ENCODE measurements around the gene DIAPH1.

Gene DIAPH1

DNA sequence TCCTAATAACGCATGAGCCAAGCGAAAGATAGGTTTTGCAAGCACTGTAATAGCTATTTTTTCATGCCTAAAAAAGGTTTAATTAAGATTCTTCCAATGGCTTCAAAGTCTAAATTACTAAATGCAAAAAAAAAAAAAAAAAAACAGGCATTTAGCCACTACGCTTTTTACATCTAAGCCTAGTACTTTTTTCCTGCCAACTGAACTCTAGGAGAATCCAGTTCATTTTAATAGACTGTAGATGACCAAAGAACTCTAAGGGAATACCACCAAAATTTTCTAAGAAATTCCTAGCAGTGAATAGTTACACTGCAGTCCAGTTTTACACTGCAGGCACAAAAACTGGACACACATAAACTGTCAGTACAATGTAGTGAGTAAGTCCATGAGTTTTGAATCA lies 9.8 kb downstream of the DIAPH1 start:
- DNase-seq, result no peak

GRCh38 chr5:141608557-141608956 lies 10.2 kb downstream of the DIAPH1 start:
- DNase-seq, result no peak

GRCh38 chr5:141608046-141608445 lies 10.8 kb downstream of the DIAPH1 start:
- no peak for DNase-seq

DNA sequence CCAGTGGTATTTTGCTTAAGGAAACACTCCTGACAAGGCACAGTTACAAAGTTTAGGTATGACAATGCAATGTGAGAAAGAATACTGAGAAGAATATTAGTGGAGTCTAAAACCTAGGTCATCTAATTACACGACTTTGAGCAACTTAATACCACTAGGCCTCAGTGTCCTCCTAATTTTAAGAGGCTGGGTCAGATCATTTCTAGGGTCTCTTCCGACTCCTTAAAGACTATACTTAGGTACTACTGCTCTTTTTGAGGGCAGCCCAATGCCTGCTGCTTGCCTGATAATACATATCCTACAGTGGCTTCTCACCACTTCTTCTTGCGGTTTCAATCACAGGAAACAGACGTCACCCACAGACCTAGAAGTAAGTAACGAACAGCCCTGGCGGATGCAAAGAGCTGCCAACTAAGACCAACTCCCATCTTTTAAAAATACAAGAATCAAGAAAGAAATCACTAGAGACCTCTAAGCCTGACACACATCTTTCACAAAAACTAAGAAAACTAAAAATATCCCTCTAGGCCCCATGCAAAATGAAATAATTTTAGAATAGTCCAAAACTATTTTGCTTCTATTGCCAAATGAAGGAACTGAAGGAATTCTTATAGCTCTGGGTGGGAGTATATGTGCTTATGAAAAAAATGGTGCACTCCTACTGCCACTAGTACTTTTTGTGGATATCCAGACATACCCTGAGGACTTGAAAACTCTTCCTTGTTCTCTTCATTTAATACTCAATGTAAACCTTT lies 13.1 kb downstream of the DIAPH1 start:
- peak; percentile 98 for DNase-seq

DNA sequence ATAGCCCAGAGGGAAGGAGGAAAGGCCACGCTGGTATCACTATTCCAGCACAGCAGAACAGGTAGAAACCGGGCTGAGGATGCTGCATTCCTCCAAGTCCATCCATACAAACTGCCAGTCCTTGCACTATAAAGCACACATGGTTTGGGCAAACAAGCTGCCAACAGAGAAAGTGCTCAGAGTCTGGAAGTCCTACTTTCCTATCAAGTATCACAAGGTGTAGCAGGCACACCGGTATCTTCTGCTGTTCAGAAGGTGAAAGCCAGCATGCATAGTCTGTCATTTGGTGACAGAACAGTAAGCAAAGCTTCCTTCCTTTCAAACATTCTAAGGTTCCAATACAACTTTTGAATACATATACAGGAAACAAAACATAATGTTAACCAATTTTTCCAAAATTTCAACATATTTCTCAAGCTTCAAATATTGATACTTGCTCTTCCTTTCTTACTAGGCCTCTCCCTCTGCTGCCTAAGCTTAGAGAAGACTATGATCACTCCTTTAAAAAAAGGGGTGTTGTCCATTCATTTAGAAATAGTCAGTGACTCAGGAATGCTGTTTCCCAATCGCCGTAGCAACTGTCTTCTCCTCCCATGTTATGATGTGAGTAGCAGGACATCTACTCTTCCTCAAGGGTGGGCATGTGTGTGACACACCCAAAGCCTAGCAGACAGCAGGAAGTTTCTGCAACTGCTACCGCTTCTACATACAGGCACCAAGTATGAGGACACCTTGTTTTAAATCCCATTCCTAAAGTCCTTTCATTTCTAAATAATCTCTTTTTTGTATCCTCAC lies 14.7 kb downstream of the DIAPH1 start:
- peak; percentile 84 for DNase-seq

GRCh38 chr5:141602606-141603005 lies 16.2 kb downstream of the DIAPH1 start:
- DNase-seq, result no peak

DNA sequence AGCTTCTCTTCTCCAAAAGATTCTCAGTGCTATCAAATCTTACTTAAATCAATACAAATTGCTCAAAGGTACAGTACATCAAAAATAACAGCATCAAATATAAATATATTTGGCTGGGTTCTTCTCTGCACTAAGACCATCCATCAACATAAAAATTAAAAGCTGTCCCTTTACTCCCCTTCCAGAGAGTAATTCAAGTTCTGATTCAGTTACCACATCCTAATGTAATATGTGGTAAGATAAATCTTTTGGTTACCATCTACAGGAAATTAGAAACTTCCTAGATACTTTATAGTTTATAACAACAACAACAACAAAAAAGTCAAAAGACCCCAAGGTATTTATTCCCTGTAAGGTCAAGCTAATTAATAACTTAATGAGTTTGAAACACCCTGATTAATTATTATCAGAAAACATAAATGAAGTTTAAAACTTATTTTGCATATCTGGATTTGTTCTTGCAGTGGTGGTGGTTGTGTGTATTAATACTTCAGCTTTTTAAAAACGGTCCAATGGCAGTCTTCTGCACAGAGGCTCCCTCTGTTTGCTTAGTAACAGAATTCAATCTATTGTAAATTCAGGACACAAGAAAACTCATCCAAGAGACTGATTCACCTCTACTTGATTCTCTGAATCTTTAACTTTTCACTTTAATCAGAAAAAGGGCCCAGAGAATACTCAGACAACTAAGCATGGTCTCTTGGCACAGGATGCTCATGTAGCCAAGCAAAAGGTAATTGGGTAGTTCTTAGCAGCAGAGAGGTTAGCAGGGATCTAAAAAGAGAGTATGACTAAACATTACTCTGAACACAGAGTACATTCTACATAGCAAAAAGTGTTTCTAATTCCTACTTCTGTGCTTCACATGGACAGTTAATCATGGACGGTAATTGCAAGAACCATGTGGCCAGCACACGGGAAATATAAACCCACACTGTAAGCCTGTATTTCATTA lies 20.1 kb downstream of the DIAPH1 start:
- no peak for DNase-seq

DNA sequence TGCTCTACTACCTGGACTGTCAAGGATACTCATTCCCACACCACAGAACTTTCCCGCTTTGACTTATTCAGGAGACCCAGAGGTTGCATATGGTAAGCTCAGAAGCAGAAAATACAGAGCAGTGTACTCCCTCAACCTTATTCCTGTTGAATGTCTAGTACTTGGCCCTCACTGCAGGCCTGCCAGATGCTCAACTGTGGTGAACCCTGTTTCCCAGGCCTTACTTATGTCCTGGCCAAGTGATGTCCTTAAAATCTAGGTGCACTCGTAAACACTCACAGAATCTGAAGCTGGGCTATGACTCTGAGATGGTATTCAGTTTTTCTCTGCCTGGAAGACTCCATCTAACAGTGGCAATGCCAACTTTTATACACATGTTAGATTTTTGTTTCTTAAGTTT lies 21.0 kb downstream of the DIAPH1 start:
- no peak for DNase-seq

GRCh38 chr5:141597394-141597793 lies 21.4 kb downstream of the DIAPH1 start:
- no peak for DNase-seq

GRCh38 chr5:141596867-141597266 lies 21.9 kb downstream of the DIAPH1 start:
- DNase-seq, result no peak

GRCh38 chr5:141590127-141590526 lies 28.7 kb downstream of the DIAPH1 start:
- DNase-seq, result peak; percentile 42

GRCh38 chr5:141586246-141586645 lies 32.6 kb downstream of the DIAPH1 start:
- DNase-seq, result no peak

DNA sequence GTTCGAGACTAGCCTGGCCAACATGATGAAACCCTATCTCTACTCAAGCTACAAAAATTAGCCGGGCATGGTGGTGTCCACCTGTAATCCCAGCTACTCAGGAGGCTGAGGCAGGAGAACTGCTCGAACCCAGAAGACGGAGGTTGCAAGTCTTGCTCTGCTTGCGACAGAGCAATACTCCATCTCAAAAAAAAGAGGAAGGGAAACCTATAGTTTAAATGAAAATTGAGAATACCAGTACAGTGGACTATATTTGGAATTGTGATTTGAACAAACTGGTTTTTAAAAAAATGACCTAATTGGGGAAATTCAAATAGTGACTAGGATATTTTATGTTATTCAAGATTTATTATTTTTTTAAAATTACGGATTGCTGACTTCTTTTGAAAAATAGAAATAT lies 33.2 kb downstream of the DIAPH1 start:
- no peak for DNase-seq

DNA sequence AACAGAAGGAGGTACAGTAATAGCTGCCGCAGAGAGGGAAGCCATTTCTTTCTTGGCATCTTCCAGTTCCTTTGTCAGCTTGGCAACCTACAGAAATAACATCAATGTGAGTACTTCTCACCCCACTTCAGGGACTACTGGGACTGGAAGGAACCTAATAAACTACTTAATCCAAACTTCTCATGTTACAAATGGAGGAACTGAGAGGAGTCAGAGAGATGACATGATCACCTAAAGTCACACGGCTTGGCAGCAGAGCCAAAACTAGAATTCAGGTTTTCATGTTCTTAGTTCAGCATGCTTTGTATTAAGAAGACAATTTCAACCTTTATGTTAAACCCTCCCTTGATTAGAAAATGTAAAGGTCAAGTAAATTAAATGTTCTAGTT lies 44.7 kb downstream of the DIAPH1 start:
- no peak for DNase-seq

GRCh38 chr5:141573489-141574121 lies 45.2 kb downstream of the DIAPH1 start:
- no peak for DNase-seq

DNA sequence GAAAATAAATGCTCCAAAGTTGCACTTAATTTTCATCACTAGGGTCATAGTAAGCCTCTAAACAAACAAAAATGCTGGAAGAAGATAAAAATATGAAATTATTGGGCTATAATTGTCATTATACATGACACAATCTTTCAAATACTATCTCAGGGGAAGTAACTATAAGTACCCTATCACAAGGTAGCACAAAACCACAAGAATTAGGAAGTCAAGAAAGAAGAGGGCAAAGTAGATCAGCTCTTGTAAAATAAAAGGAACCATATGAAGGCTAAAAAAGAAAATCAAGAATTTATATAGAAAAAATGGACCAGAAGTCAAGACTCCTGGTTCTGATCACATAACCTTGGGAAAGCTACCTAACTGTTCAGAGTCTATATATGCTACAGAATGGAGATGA lies 48.1 kb downstream of the DIAPH1 start:
- peak; percentile 49 for DNase-seq

GRCh38 chr5:141567513-141568117 lies 51.2 kb downstream of the DIAPH1 start:
- peak; percentile 56 for DNase-seq

GRCh38 chr5:141565826-141566570 lies 52.8 kb downstream of the DIAPH1 start:
- DNase-seq, result no peak

- peak; percentile 97 for DNase-seq
Measured at GRCh38 chr5:141564216-141564692, 54.5 kb downstream of the DIAPH1 start.

GRCh38 chr5:141560725-141561483 lies 57.9 kb downstream of the DIAPH1 start:
- DNase-seq, result peak; percentile 57

DNA sequence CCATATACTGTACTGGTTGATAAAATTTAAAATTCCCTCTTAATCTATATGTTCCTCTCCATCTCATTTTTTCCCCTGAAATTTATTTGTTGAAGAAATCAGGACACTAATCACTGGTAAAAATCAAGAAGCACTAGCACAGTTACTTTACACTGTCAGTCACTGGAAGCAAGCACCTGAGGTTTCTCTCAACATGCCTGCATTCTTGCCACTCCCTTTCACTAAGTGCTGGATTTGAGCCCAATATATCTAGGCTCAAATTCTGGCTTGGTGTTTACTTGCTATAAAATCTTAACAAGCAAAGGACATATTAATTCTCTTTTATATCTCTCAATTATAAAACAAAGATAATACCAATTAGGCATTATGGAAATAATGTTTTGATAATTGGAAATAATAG lies 58.6 kb downstream of the DIAPH1 start:
- DNase-seq, result no peak

Data from hematopoietic multipotent progenitor cell treated with erythropoietin and hydrocortisone succinate and interleukin-3 and kit ligand, for 6 days (in vitro differentiated cells).